Stimulated activated naive B cell treated with anti-CD40 and anti-IgM and Interleukin-4, amounts not matched to agents 10 μg/mL and 1 μg/mL and 100 μg/mL, for 72 hours (primary cell): ENCODE measurements around the gene SEZ6.
A peak's percentile ranks its signal among the peaks of the same experiment; 100 is the strongest.

Source experiments
- ATAC-seq, 2 donors: fragments of 150-1000 bp; cut with Tn5 transposase; replicated peaks; 2 replicates each; pipeline ENCODE4 v1.10.0; 2021; ENCODE audit warnings: moderate library complexity in 1 of 2
- DNase-seq: peaks from one replicate; pipeline ENCODE4 v3.0.0; 2021
- H3K27ac Mint-ChIP-seq: one replicate; pipeline ENCODE4 v1.8.0; 2022; ENCODE audit warnings: mild to moderate bottlenecking, mixed read lengths
- H3K27me3 Mint-ChIP-seq, 2 donors: one replicate each; pipeline ENCODE4 v1.8.0; 2022; ENCODE audit warnings: mixed read lengths in 2 of 2
- H3K36me3 Mint-ChIP-seq, 2 donors: one replicate each; pipeline ENCODE4 v1.8.0; 2022; ENCODE audit warnings: mixed read lengths in 2 of 2, mild to moderate bottlenecking in 1 of 2
- H3K4me1 Mint-ChIP-seq, 2 donors: one replicate each; pipeline ENCODE4 v1.8.0; 2022; ENCODE audit warnings: mixed read lengths in 2 of 2, mild to moderate bottlenecking in 1 of 2
- H3K4me3 Mint-ChIP-seq, 2 donors: one replicate each; pipeline ENCODE4 v1.8.0; 2022; ENCODE audit warnings: mild to moderate bottlenecking in 2 of 2, mixed read lengths in 2 of 2, moderate library complexity in 1 of 2
- H3K9me3 Mint-ChIP-seq, 2 donors: one replicate each; pipeline ENCODE4 v1.8.0; 2022; ENCODE audit warnings: mixed read lengths in 2 of 2, mild to moderate bottlenecking in 1 of 2

Gene SEZ6

GRCh38 chr17:28956112-28956511 lies 49.7 kb downstream of the SEZ6 start:
- Mint-ChIP-seq H3K27me3 (no peaks in the 10 kb centered on the region), H3K4me1 (no peaks in the 10 kb centered on the region), H3K4me3 (no peak overlapping the region), H3K36me3 (peaks cover 4 to 9% of the 10 kb centered on the region in 2 donors), H3K9me3 (no peaks in the 10 kb centered on the region), H3K27ac (no peak overlapping the region)
- no peak for DNase-seq
- ATAC-seq, result no peak

- Mint-ChIP-seq H3K4me3 (no peak overlapping the region), H3K9me3 (no peaks in the 10 kb centered on the region), H3K27me3 (no peaks in the 10 kb centered on the region), H3K27ac (peak overlapping the region; percentile 66), H3K36me3 (peaks cover 7 to 12% of the 10 kb centered on the region in 2 donors), H3K4me1 (no peaks in the 10 kb centered on the region)
- DNase-seq (no peak), ATAC-seq (no peak)
These were observed 50.4 kb downstream of the SEZ6 start for GRCh38 chr17:28955408-28955807.

GRCh38 chr17:28954886-28955285 lies 50.9 kb downstream of the SEZ6 start:
- Mint-ChIP-seq H3K27me3 (no peaks in the 10 kb centered on the region), H3K4me1 (no peaks in the 10 kb centered on the region), H3K9me3 (no peaks in the 10 kb centered on the region), H3K36me3 (peaks cover 9 to 14% of the 10 kb centered on the region in 2 donors), H3K27ac (peak overlapping the region; percentile 66), H3K4me3 (no peak overlapping the region)
- no peak for ATAC-seq
- no peak for DNase-seq

- Mint-ChIP-seq H3K36me3 (peaks cover 13 to 21% of the 10 kb centered on the region in 2 donors), H3K27ac (no peak overlapping the region), H3K4me3 (no peak overlapping the region), H3K9me3 (no peaks in the 10 kb centered on the region), H3K4me1 (peaks cover 0 to 4% of the 10 kb centered on the region in 2 donors), H3K27me3 (no peaks in the 10 kb centered on the region)
- ATAC-seq, result no peak
- DNase-seq, result peak; percentile 40
These were observed 52.3 kb downstream of the SEZ6 start for GRCh38 chr17:28953444-28954118.

- peak; percentile 71 to 76 for ATAC-seq
- no peaks in the 10 kb centered on the region for H3K9me3 Mint-ChIP-seq
These were observed 53.5 kb downstream of the SEZ6 start for GRCh38 chr17:28951991-28952975.

GRCh38 chr17:28951428-28951990 lies 54.3 kb downstream of the SEZ6 start, which contains the start of gene PHF12:
Gene PHF12, minus strand, starts transcription at chr17:28951518. Its CDS starts 558 bp downstream, at chr17:28950960.
- Mint-ChIP-seq H3K27ac (peak within 1 kb of the TSS; percentile 98), H3K9me3 (no peaks in the 10 kb centered on the region), H3K36me3 (peaks cover 25 to 30% of the 10 kb centered on the region in 2 donors), H3K4me3 (peak within 1 kb of the TSS; percentile 96 to 98), H3K4me1 (peaks cover 11 to 15% of the 10 kb centered on the region in 2 donors), H3K27me3 (no peaks in the 10 kb centered on the region)
- DNase-seq (peak; percentile 100), ATAC-seq (peak; percentile 68 to 71)

More at GRCh38 chr17:28951991-28952975, 53.5 kb downstream of the SEZ6 start:
- peaks cover 25 to 32% of the 10 kb centered on the region in 2 donors for H3K36me3 Mint-ChIP-seq
- no peak overlapping the region for H3K4me3 Mint-ChIP-seq
- H3K27ac Mint-ChIP-seq, result no peak overlapping the region
- peak; percentile 96 for DNase-seq
- H3K4me1 Mint-ChIP-seq, result peaks cover 10 to 11% of the 10 kb centered on the region in 2 donors
- no peaks in the 10 kb centered on the region for H3K27me3 Mint-ChIP-seq

GRCh38 chr17:28950752-28951427 lies 54.9 kb downstream of the SEZ6 start:
- no peaks in the 10 kb centered on the region for H3K27me3 Mint-ChIP-seq
- H3K4me3 Mint-ChIP-seq, result peak overlapping the region; percentile 96 to 98
- H3K36me3 Mint-ChIP-seq, result peaks cover 25 to 34% of the 10 kb centered on the region in 2 donors
- H3K27ac Mint-ChIP-seq, result peak overlapping the region; percentile 98
- H3K4me1 Mint-ChIP-seq, result peaks cover 16 to 21% of the 10 kb centered on the region in 2 donors
- H3K9me3 Mint-ChIP-seq, result no peaks in the 10 kb centered on the region
- ATAC-seq, result peak in 1 of 2 donors; percentile 5
- DNase-seq, result no peak

- peaks cover 19 to 28% of the 10 kb centered on the region in 2 donors for H3K4me1 Mint-ChIP-seq
- DNase-seq (peak; percentile 56), ATAC-seq (peak; percentile 1)
- no peaks in the 10 kb centered on the region for H3K27me3 Mint-ChIP-seq
- H3K27ac Mint-ChIP-seq, result peak overlapping the region; percentile 98
- H3K9me3 Mint-ChIP-seq, result no peaks in the 10 kb centered on the region
- H3K4me3 Mint-ChIP-seq, result peak overlapping the region; percentile 96 to 98
- H3K36me3 Mint-ChIP-seq, result peaks cover 27 to 40% of the 10 kb centered on the region in 2 donors
These were observed 55.6 kb downstream of the SEZ6 start for GRCh38 chr17:28950017-28950751.

- Mint-ChIP-seq H3K27me3 (no peaks in the 10 kb centered on the region), H3K4me1 (peaks cover 22 to 36% of the 10 kb centered on the region in 2 donors), H3K36me3 (peaks cover 29 to 43% of the 10 kb centered on the region in 2 donors), H3K27ac (peak overlapping the region; percentile 98), H3K4me3 (peak overlapping the region; percentile 96 to 98), H3K9me3 (no peaks in the 10 kb centered on the region)
- peak; percentile 78 for DNase-seq
- peak; percentile 33 to 40 for ATAC-seq
These were observed 56.4 kb downstream of the SEZ6 start for GRCh38 chr17:28949185-28950016.

GRCh38 chr17:28948873-28949184 lies 57.0 kb downstream of the SEZ6 start:
- H3K4me3 Mint-ChIP-seq, result peak overlapping the region; percentile 96 to 98
- peaks cover 24 to 41% of the 10 kb centered on the region in 2 donors for H3K4me1 Mint-ChIP-seq
- ATAC-seq (no peak), DNase-seq (no peak)
- no peaks in the 10 kb centered on the region for H3K9me3 Mint-ChIP-seq
- no peaks in the 10 kb centered on the region for H3K27me3 Mint-ChIP-seq
- peaks cover 32 to 47% of the 10 kb centered on the region in 2 donors for H3K36me3 Mint-ChIP-seq
- peak overlapping the region; percentile 93 for H3K27ac Mint-ChIP-seq

GRCh38 chr17:28948342-28948741 lies 57.5 kb downstream of the SEZ6 start:
- Mint-ChIP-seq H3K4me1 (peaks cover 26 to 46% of the 10 kb centered on the region in 2 donors), H3K36me3 (peaks cover 34 to 52% of the 10 kb centered on the region in 2 donors)
- no peak for DNase-seq

GRCh38 chr17:28947639-28948038 lies 58.2 kb downstream of the SEZ6 start:
- Mint-ChIP-seq H3K27me3 (no peaks in the 10 kb centered on the region), H3K36me3 (peaks cover 36 to 58% of the 10 kb centered on the region in 2 donors), H3K27ac (peak overlapping the region; percentile 32), H3K9me3 (no peaks in the 10 kb centered on the region), H3K4me3 (peak overlapping the region; percentile 96 to 98), H3K4me1 (peaks cover 26 to 51% of the 10 kb centered on the region in 2 donors)
- ATAC-seq, result no peak
- no peak for DNase-seq

More at GRCh38 chr17:28948342-28948741, 57.5 kb downstream of the SEZ6 start:
- H3K27me3 Mint-ChIP-seq, result no peaks in the 10 kb centered on the region
- H3K27ac Mint-ChIP-seq, result peak overlapping the region; percentile 93
- no peaks in the 10 kb centered on the region for H3K9me3 Mint-ChIP-seq
- no peak for ATAC-seq
- peak overlapping the region; percentile 96 to 98 for H3K4me3 Mint-ChIP-seq
